HG02885 (cell line): ENCODE data around the gene XPNPEP1.
"Not testable (repeated sequence)": the region's sequence is repeated elsewhere in the genome, so short reads cannot be mapped to it uniquely, and the experiment has no call there.

Source experiments
- ATAC-seq: cut with Tn5 transposase; IDR thresholded peaks from one replicate; pipeline ENCODE4 v1.9.1; 2021; ENCODE audit warnings: mild to moderate bottlenecking; ENCODE audit not compliant: unreplicated experiment, poor library complexity

The XPNPEP1 gene

DNA sequence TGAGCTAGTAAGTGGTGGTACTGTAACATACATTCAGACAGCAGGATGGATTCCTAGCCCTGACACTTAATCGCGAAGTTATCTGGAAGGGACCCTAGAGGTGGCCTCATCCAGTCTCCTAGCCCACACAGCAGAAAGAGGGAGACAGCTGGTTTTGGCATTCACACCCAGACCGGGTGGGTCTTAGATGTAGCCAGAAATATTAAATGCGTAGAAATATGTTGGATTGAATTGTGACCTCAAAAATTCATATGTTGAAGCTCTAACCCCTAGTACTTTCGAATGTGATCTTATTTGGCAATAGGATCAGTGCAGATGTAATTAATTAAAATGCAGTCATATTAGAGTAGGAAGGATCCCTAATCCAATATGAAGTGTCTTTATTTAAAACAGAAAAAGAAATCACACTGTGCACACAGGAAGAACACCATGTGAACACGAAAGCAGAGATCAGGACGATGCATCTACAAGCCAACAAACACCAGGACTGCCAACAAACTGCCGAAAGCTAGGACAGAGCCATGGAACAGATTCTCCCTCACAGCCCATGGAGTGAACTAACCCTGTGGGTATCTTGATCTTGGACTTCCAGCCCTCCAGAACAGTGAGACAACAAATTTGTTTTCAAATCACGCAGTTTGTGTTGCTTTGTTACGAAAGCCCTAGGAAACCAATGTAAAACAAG lies 2.9 kb upstream of the XPNPEP1 start:
- no peak for ATAC-seq

DNA sequence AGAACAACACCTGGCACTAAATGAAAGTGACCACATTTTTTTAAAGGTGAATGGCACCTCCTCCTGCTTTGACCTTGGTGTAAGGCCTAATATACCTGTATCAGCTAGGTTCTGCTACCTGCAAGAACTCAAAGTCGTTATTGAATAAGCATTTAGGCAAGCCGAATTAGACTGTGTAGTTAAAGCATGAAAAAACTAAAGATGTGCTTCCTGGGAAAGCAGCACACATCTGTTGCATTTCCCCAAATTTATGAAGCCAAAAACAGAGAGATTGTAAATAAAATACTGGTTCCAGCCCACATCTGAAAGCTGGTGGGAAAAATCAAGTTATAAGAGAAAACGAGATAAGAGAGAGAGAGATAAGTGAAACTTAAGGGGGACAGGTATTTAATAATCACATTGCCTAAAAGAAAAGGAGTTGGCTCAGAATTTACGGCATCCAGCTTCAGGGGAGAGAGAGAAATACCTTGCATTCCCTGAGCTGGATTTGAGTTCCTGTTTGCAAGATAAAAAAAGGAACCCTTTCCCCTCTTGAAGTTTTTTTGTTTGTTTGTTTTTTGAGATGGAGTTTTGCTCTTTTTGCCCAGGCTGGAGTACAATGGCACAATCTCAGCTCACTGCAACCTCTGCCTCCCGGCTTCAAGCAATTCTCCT lies 1.8 kb upstream of the XPNPEP1 start:
- no peak for ATAC-seq

DNA sequence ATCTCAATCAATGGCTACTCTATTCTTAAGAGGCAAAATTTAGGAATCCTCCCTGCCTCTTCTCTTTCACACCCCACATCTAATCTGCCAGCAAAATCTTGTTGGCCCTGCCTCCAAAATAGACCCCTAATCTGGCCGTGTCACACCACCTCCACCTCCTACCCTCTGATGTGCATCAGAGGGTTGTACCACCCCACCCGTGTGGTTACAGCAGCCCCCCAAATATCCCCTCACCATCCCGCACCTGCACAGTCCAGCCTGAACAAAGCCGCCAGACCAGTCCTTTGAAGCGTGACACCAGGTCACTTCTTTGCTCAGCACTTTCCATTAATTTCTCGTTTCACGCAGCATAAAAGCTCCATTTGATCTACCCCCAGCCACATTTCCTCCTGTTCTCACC lies 776 bp upstream of the XPNPEP1 start:
- ATAC-seq = no peak

DNA sequence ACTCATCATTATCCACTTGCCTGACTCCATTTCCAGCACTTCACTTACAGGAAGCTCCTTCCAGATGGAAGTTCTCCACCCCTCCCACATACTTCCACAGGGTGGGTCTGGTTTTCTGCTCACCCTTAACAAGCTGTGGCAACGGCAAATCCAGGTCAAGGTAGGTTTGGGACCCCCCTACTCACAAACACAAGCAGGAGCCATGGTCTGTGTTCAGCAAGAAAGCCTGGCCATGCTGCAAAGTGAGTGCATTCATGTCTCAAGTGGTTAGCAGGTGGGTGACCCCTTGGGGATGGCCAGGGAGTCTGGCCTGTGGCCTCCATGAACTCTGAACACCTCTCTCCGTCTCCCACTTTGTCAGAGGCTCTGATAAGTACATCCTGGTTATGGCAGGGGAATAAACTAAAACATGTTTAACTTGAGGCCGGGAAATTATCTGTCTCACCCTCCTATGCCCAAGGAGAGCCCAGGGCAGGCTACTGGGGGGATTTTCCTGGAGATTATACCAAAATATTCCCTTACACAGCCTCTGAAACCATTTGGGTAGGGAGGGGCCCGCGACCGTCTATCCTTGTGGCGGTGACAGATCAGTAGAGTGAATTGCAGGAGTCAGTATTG lies 844 bp downstream of the XPNPEP1 start:
- ATAC-seq = no peak

DNA sequence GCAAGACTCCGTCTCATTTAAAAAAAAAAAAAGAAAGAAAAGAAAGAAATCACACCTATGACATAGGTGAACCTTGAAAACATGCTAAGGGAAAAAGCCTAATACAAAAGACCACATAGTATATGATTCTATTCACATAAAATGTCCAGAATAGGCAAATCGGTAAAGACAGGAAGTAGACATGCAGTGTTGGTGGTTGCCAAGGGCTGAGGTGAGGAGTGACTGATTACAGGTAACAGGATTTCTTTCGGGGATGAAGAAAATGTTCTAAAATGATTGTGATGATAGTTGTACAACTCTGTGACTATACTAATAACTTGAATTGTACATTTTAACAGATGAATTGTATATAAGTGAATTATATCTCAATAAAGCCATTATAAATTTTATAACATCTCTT lies 3.3 kb downstream of the XPNPEP1 start:
- no peak for ATAC-seq

DNA sequence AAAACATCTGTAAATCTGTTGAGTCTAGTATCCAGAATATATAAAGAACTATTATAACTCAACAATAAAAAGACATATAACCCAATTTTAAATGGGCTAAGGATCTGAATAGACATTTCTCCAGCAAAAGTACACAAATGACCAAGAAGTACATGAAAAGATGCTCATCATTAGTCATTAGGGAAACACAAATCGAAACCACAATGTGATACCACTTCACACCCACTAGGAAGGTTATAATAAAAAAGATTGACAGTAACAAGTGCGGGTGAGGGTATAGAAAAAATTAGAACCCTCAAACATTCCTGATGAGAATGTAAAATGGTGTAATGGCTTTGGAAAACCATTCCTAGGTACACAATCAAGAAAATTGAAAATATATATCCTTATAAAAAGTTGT lies 4.1 kb downstream of the XPNPEP1 start:
- no peak for ATAC-seq

DNA sequence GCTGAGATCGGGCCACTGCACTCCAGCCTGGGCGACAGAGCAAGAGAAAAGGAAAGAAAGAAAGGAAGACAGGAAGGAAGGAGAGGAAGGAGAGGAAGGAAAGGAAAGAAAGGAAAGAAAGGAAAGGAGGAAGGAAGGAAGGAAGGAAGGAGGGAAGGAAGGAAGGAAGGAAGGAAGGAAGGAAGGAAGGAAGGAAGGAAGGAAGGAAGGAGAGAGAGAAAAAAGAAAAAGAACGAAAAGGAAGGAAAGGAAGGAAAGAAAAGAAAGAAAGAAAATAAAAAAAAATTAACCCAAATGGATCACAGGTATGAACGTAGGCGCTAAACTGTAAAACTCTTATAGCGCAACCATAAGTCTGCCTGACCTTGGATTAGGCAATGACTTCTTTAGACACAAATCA lies 4.6 kb downstream of the XPNPEP1 start:
- ATAC-seq = not testable (repeated sequence)

DNA sequence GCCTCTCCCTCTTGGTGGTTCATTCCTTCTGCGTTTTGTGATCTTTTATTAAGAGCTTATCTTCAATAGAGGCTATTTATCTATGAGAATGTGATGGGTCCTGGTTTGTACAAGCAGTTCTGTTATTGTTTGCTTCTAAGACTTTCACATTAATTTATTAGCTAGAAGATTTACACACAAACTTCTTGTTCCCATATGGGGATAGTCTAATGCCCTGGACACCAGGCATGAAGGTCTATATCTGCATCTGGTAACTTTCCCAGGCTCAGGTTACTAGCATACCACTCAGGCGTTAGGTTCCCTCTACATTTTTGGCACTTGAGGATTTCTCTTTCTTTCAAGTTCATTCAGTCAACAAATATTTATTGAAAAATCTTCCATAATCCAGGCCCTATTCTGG lies 7.7 kb downstream of the XPNPEP1 start:
- no peak for ATAC-seq

DNA sequence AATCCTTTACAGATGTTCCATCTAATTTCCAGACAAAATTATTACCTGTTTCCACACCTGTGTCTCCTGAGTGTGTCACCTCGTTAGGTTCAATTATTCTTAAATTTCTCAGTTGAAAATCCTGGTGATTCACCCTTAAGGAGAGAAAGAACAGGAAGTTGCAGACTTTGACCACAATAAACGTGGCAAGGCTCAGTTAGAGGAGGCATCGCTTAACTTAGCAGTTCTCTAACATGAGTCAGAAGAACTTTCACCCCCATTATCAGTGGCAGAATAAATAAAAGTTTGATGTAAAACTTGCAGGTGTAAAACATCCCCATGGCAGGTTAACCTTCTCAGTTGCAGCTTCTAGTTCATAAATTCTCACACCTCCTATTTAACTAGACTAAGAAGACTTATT lies 8.3 kb downstream of the XPNPEP1 start:
- ATAC-seq = peak; percentile 33

DNA sequence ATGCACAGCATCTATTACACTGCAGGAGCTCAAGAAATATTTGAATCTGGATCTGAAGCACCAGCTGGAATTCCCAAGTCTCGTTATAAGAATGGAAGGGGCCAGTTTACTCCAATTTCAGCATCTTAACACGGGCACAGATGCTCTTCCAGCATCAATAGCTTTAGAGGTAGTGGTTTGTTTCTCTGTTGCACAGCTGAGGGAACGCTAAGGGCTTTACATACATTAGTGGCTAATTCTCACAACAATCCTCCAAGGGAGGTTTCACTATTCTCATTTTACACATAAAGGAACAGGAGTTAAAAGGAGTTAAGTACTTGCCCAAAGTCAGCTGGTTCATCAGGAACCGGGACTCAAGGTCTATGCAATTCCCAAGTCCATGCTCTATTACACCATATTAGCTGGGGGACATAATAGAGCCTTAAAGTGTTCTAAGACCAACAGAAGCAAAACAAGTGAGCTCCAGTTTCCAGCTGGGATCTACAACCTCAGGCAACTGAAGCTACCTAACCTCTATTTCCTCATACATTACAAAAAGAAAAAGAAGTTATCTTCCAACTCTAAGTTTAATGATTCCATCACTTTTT lies 9.9 kb downstream of the XPNPEP1 start:
- no peak for ATAC-seq

DNA sequence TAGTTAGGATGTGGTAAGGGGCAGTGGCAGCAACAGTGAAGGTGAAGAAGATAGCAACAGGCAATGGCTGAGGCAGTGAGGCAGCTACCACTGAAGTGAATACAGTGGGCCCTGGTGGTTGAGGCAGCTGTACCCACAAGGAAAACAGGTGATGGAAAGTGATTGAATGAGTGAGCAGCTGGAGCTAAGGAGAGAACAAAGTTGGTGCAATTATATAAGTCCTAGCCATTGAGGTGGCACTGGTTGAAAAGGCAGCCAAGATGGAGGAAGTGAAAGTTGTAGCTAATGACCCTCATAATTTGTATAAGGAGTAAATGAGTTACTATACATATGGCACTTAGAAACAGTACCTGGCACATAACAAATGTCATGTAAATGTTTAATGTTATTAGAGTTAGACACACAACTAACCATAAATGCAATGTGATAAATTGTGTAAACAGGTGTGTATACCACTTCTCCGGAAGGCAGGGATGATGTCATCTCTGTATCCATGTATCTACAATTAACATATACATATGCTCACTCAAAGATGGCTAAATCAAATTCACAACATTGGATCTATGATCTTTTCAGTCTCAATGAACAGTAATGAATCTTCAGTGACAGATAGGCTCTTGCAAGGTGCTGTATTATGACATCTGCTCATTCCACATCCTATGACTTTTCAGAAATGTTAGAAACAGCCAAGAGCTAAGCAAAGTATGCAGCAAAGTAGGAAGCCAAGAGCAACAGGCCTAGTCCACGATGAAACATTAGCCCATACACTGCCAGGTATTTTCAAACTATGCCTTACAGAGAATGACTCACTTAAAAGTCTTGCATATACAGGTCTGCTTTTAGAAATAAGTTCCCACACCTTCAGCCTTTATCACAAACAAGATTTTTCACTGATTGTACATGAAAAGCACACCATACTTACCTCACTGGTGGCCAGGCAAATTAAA lies 10.7 kb downstream of the XPNPEP1 start:
- peak; percentile 79 for ATAC-seq

DNA sequence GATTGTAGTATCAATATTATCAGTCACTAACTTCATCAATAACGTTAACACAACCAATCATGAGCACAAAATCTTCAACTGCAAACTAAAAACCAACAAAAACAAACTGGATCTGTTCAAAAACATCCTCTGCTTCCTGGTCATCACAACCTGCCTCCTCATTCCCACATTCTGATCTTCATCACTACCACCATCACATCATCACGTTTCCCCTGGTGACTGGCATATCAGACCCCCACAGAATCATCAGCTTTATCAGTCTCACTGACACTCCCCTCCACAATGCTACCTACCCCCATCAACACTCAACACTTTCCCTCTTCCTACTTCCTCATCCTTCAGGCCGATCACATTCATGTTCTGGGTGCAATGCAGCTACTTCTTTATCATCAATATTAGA lies 11.4 kb downstream of the XPNPEP1 start:
- no peak for ATAC-seq

DNA sequence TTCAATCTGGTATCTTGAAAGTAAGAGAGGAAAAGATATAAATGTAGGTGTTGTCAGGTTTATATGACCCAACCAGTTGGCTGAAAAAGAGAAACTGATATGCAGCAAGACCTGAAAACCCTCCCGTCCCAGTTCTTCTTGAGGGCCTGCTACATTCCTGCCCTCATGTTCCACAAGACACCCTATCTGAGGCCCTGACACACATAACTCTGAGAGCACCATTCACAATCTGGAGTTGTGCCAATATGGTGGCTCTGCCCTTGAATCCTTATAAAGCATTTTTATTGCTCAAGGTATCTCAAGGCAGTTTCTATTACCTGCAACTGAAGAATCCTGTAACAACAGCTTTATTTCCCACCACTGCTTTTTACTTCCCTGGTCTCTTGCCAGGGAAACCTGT lies 17.0 kb downstream of the XPNPEP1 start:
- ATAC-seq = no peak

DNA sequence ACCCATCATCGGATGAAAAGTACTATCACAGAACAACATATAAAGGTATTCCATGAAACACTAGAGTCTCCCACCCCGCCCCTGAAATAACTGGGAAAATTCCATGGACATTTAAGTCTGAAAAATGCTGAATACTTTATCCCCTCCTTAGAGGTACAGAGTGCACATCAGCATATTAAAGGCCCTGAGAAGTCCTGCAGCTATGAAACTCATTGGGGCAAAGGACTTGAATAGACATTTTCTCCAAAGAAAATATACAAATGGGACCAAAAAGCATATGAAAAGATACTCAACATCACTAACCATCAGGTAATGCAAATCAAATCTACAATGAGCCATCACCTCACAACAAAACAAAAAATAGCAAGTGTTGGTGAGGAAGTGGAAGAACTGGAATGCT lies 18.9 kb downstream of the XPNPEP1 start:
- ATAC-seq = no peak

DNA sequence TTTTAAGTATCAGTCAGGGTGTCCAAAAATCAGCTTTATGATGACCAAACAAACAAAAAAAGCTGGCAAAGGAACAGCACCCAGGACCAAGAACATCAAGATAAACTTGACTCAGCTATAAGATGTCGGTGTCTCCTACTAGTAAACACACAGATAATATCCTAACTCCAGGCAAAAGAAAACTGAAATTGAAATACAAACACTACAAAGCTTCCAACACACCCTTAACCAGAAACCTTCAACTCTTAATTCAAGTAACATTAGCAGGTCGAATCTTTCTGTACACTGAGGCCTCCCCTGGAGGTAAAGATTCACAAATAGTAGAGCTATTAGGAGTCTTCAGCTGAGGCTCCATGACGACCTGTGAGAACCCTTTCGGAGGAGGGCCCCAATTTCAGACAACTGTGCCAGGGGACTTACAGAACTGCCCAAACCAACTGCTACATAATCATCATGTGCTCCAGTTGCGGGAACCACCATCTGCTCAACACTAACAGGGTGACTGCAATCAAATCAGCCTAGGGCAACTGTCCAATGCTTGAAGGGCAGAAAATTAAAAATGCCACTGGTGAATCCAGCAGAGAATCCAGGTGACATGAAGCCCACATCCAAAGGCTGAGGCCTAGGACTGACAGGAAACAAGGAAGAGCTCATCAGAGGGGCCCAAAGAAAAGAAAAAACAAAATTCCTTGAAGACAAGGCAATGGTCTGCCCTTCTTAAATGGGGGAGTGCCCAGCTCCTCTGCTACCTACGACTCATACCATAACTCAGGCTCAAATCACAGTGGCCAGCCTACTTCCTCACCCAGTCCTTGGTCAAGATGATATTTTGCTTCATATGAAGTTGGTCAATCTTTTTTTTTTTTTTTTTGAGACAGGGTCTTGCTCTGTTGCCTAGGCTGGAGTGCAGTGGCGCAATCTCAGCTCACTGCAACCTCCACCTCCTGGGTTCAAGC lies 20.0 kb downstream of the XPNPEP1 start:
- peak; percentile 71 for ATAC-seq

DNA sequence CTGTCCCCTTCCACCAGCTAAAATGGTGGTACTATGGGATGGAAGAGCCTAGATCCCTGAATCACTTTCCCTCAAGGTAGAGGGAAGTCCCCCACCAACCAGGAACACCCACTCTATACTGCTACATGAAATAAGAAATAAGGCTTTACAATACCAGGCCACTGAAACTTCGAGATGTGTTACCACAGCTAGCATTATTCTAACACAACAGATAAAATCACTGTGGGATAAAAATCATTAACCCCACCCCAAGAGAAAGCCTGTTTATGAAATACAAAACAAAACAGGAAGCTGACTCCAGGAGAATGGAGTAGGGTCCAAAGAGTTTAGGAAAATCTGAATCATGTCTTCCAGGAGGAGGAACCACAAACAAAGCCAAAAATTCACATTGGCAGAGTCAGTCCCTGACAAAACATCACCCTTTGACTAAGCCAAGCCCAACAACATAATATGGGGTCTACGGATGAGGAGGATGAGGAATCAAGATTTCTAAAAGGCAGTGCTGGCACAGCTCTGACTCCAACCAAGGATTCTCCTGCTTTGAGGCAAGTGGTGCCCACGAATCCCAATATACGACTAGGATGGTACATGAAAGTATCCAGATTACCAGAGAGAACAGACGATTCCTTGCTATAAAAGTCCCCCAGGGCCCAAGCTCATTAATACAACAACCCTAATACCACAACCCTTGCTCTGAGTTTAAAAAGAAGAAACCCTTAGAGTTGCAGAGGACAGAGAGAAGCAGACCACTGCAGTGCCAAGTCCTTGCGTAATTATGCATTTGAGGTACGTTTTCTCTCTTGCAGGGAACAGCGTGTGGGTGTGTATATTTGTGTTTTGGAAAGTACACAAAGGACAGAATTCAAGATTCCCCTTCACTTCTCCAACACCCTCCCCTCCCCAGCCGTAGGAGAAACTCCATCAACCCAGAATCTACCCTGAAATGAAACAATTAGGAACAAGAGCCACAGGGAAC lies 23.7 kb downstream of the XPNPEP1 start:
- no peak for ATAC-seq

DNA sequence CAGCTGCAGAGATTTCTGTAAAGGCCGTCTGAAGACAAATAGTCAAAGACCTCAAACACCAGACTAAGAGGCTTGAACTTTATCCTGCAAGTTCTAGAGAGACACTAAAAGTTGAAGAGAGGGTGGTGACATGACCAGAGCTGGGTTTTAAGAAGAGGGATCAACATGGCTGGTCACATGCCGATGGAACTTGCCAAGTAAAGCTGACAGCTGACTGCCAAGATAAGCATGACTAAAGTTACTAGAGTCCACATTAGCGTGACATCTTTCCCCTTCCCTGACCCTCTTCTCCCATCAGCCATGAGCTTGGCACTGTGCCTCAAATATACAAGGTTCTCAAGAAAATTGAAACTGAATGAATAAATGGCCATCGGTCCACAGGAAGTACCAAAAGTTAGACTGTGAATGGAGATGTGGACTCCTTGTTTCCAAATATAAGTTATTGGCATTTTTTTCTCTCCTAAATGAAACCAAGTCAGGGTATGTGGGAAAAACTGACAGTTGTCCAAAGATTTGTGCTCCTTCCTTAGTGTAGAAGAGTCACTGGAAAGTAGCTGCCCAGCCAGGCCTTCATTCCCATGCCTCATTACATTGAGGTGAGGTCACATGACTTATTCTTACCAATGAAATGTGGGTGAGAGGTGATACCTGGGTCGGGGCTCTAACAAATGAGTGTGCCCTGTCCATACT lies 24.5 kb downstream of the XPNPEP1 start:
- ATAC-seq = no peak

DNA sequence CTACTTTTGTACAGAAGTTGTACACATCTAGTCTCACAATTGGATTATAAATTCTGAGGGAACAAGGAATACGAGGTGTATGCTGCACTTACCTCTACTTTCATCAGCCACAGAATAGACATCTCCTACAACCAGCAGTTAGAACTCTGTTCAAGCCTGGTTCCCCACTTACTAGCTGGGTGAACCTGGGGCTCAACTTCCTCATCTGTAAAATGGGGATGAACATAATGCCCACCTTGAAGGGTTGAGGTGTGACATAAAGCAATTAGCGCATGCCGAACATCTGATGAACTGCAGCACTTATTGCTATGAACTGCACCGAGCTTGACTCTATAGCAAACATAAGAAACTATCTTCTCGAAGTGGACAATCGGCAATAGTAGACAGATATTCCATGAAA lies 25.3 kb downstream of the XPNPEP1 start:
- no peak for ATAC-seq
